MM.1S (cell line): ENCODE measurements around the gene HSBP1L1.

Experiments
- CTCF ChIP-seq: fragments of 300-600 bp; sonication (generic); IDR thresholded peaks from 2 replicates; pipeline ENCODE4 v1.5.1; 2016; ENCODE audit warnings: antibody characterized with exemption, low read length, mixed read lengths
- EZH2phosphoT487 ChIP-seq: fragments of 300-600 bp; sonication (generic); IDR thresholded peaks from 2 replicates; pipeline ENCODE4 v1.6.1; 2018; ENCODE audit warnings: antibody characterized with exemption, low read length

GRCh38 chr18:79988451-79989194 lies 24.2 kb downstream of the HSBP1L1 start, which contains the start of gene TXNL4A:
- TF ChIP-seq CTCF (no peak), EZH2phosphoT487 (no peak)
